Activated CD4-positive, alpha-beta memory T cell treated with anti-CD3 and anti-CD28 coated beads, Interleukin-2, amount 10 ng/mL, durations not matched to agents 7 days and 5 days (primary cell): ENCODE results near the gene GPR183. TPM values are rescaled to one million over a fixed set of nuclear protein-coding genes. Genes with fewer than 3 reads are reported as not detected.

Source experiments
- CTCF ChIA-PET: fragments of 350-600 bp; sonication (Branson Sonifier 250); formaldehyde crosslinking; loops from one replicate; lab custom pipeline; 2021; ENCODE audit warnings: antibody characterized with exemption, inconsistent platforms; lab: Charles Lee
- POLR2A ChIA-PET: fragments of 350-600 bp; sonication (Branson Sonifier 250); formaldehyde crosslinking; loops from one replicate; lab custom pipeline; 2021; ENCODE audit warnings: antibody characterized with exemption; lab: Charles Lee
- DNase-seq: peaks from one replicate; pipeline ENCODE4 v3.0.0-alpha.2; 2020
- H3K27ac Mint-ChIP-seq: one replicate; pipeline ENCODE4 v1.8.0; 2021; ENCODE audit warnings: mild to moderate bottlenecking, mixed read lengths
- H3K27me3 Mint-ChIP-seq: one replicate; pipeline ENCODE4 v1.8.0; 2021; ENCODE audit warnings: mixed read lengths
- H3K36me3 Mint-ChIP-seq: one replicate; pipeline ENCODE4 v1.8.0; 2021; ENCODE audit warnings: low read depth, mixed read lengths
- H3K4me1 Mint-ChIP-seq: one replicate; pipeline ENCODE4 v1.8.0; 2021; ENCODE audit warnings: mixed read lengths
- H3K4me3 Mint-ChIP-seq: one replicate; pipeline ENCODE4 v1.8.0; 2021; ENCODE audit warnings: mild to moderate bottlenecking, mixed read lengths
- H3K9me3 Mint-ChIP-seq: one replicate; pipeline ENCODE4 v1.8.0; 2021; ENCODE audit warnings: mixed read lengths
- total RNA-seq, 2 experiments: library from RNA; stranded (reverse); gene quantifications; one replicate each; pipeline ENCODE4 v1.2.3, GENCODE V29; 2021

Gene GPR183
- total RNA-seq, 2 experiments from 2014 or later, result 43.7 to 46.2 TPM

- Mint-ChIP-seq H3K4me1 (peaks cover 74% of the 10 kb centered on the region), H3K9me3 (no peaks in the 10 kb centered on the region), H3K27ac (peak overlapping the region; percentile 97), H3K4me3 (no peak overlapping the region), H3K36me3 (peaks cover 45% of the 10 kb centered on the region), H3K27me3 (no peaks in the 10 kb centered on the region)
- no peak for DNase-seq
- CTCF ChIA-PET, result interaction anchor here (0.6 to 2.8 kb wide), 6 partner anchors 9 to 145 kb away, joined by 3 to 13 read pairs (median 4); no protein-coding TSS in a partner anchor
- POLR2A ChIA-PET, result interaction anchor here (0.8 to 5.4 kb wide), 24 partner anchors 9 to 180 kb away, joined by 3 to 125 read pairs (median 6); partner anchors contain the start of genes GPR18, GPR183, TM9SF2 and UBAC2
Measured at GRCh38 chr13:99321709-99322108, 14.5 kb upstream of the GPR183 start.

- peaks cover 46% of the 10 kb centered on the region for H3K36me3 Mint-ChIP-seq
- ChIA-PET CTCF (interaction anchor here (0.6 to 2.8 kb wide), 3 partner anchors 14 to 144 kb away, joined by 3 to 13 read pairs (median 4); partner anchors contain the start of gene GPR183), POLR2A (interaction anchor here (1.3 to 5.4 kb wide), 10 partner anchors 10 to 61 kb away, joined by 3 to 125 read pairs (median 10); partner anchors contain the start of gene GPR183)
- no peak for DNase-seq
- no peaks in the 10 kb centered on the region for H3K27me3 Mint-ChIP-seq
- no peaks in the 10 kb centered on the region for H3K9me3 Mint-ChIP-seq
- peaks cover 75% of the 10 kb centered on the region for H3K4me1 Mint-ChIP-seq
- no peak overlapping the region for H3K4me3 Mint-ChIP-seq
- no peak overlapping the region for H3K27ac Mint-ChIP-seq
Measured at GRCh38 chr13:99320693-99321481, 13.7 kb upstream of the GPR183 start.

- Mint-ChIP-seq H3K36me3 (peaks cover 36% of the 10 kb centered on the region), H3K4me1 (peaks cover 69% of the 10 kb centered on the region), H3K27ac (peak overlapping the region; percentile 38), H3K4me3 (no peak overlapping the region), H3K27me3 (no peaks in the 10 kb centered on the region), H3K9me3 (no peaks in the 10 kb centered on the region)
- POLR2A ChIA-PET, result interaction anchor here (0.9 to 7.1 kb wide), 2 partner anchors 13 to 37 kb away, joined by 3 to 139 read pairs; partner anchors contain the start of gene GPR183
- DNase-seq, result no peak
- CTCF ChIA-PET, result interaction anchor here (1.0 kb wide), 1 partner anchor 43 kb away, joined by 3 read pairs; no protein-coding TSS in a partner anchor
Measured at GRCh38 chr13:99316657-99317256, 9.6 kb upstream of the GPR183 start.

GRCh38 chr13:99316224-99316623 is 9.0 kb upstream of the GPR183 start:
- Mint-ChIP-seq H3K27me3 (no peaks in the 10 kb centered on the region), H3K27ac (peak overlapping the region; percentile 23), H3K36me3 (peaks cover 36% of the 10 kb centered on the region), H3K4me3 (no peak overlapping the region), H3K9me3 (no peaks in the 10 kb centered on the region), H3K4me1 (peaks cover 69% of the 10 kb centered on the region)
- DNase-seq, result no peak
- CTCF ChIA-PET, result interaction anchor here (1.0 kb wide), 1 partner anchor 43 kb away, joined by 3 read pairs; no protein-coding TSS in a partner anchor
- POLR2A ChIA-PET, result interaction anchor here (0.9 to 7.1 kb wide), 6 partner anchors 8 to 41 kb away, joined by 3 to 139 read pairs (median 30); partner anchors contain the start of gene GPR183

GRCh38 chr13:99315186-99315585 is 8.0 kb upstream of the GPR183 start:
- H3K9me3 Mint-ChIP-seq, result no peaks in the 10 kb centered on the region
- peak overlapping the region; percentile 68 for H3K4me3 Mint-ChIP-seq
- H3K27ac Mint-ChIP-seq, result peak overlapping the region; percentile 89
- CTCF ChIA-PET, result interaction anchor here (0.8 to 2.1 kb wide), 12 partner anchors 9 to 121 kb away, joined by 3 to 13 read pairs (median 4); no protein-coding TSS in a partner anchor
- POLR2A ChIA-PET, result interaction anchor here (1.1 to 7.1 kb wide), 13 partner anchors 9 to 187 kb away, joined by 4 to 139 read pairs (median 8); partner anchors contain the start of genes GPR183, TM9SF2 and UBAC2
- H3K36me3 Mint-ChIP-seq, result peaks cover 39% of the 10 kb centered on the region
- no peaks in the 10 kb centered on the region for H3K27me3 Mint-ChIP-seq
- H3K4me1 Mint-ChIP-seq, result peaks cover 73% of the 10 kb centered on the region
- no peak for DNase-seq

GRCh38 chr13:99314640-99315176 is 7.5 kb upstream of the GPR183 start:
- Mint-ChIP-seq H3K4me3 (peak overlapping the region; percentile 68), H3K9me3 (no peaks in the 10 kb centered on the region), H3K36me3 (peaks cover 39% of the 10 kb centered on the region), H3K27ac (peak overlapping the region; percentile 89), H3K27me3 (no peaks in the 10 kb centered on the region), H3K4me1 (peaks cover 76% of the 10 kb centered on the region)
- ChIA-PET CTCF (interaction anchor here (0.5 to 2.1 kb wide), 14 partner anchors 8 to 121 kb away, joined by 3 to 13 read pairs (median 4); no protein-coding TSS in a partner anchor), POLR2A (interaction anchor here (0.7 to 7.1 kb wide), 22 partner anchors 9 to 188 kb away, joined by 3 to 139 read pairs (median 6); partner anchors contain the start of genes GPR183, TM9SF2 and UBAC2)
- DNase-seq, result peak; percentile 64

GRCh38 chr13:99313941-99314340 is 6.7 kb upstream of the GPR183 start:
- no peaks in the 10 kb centered on the region for H3K9me3 Mint-ChIP-seq
- peaks cover 33% of the 10 kb centered on the region for H3K36me3 Mint-ChIP-seq
- DNase-seq, result no peak
- peaks cover 79% of the 10 kb centered on the region for H3K4me1 Mint-ChIP-seq
- no peaks in the 10 kb centered on the region for H3K27me3 Mint-ChIP-seq
- CTCF ChIA-PET, result interaction anchor here (0.5 to 2.1 kb wide), 12 partner anchors 8 to 122 kb away, joined by 3 to 13 read pairs (median 4); no protein-coding TSS in a partner anchor
- POLR2A ChIA-PET, result interaction anchor here (0.8 to 7.1 kb wide), 19 partner anchors 10 to 188 kb away, joined by 3 to 139 read pairs (median 8); partner anchors contain the start of genes GPR183, TM9SF2 and UBAC2
- peak overlapping the region; percentile 89 for H3K27ac Mint-ChIP-seq
- H3K4me3 Mint-ChIP-seq, result peak overlapping the region; percentile 68

GRCh38 chr13:99313501-99313900 is 6.3 kb upstream of the GPR183 start:
- Mint-ChIP-seq H3K9me3 (no peaks in the 10 kb centered on the region), H3K4me3 (peak overlapping the region; percentile 24), H3K4me1 (peaks cover 80% of the 10 kb centered on the region), H3K27ac (peak overlapping the region; percentile 74), H3K36me3 (peaks cover 32% of the 10 kb centered on the region), H3K27me3 (no peaks in the 10 kb centered on the region)
- DNase-seq, result no peak
- POLR2A ChIA-PET, result interaction anchor here (1.3 to 7.1 kb wide), 9 partner anchors 9 to 189 kb away, joined by 3 to 139 read pairs (median 9); partner anchors contain the start of genes GPR183 and TM9SF2
- CTCF ChIA-PET, result interaction anchor here (0.6 to 1.4 kb wide), 2 partner anchors 9 to 51 kb away, joined by 3 to 4 read pairs; no protein-coding TSS in a partner anchor

GRCh38 chr13:99312493-99312883 is 5.3 kb upstream of the GPR183 start:
- DNase-seq, result no peak
- peak overlapping the region; percentile 29 for H3K4me3 Mint-ChIP-seq
- no peaks in the 10 kb centered on the region for H3K9me3 Mint-ChIP-seq
- H3K27ac Mint-ChIP-seq, result peak overlapping the region; percentile 71
- no peaks in the 10 kb centered on the region for H3K27me3 Mint-ChIP-seq
- peaks cover 35% of the 10 kb centered on the region for H3K36me3 Mint-ChIP-seq
- CTCF ChIA-PET, result interaction anchor here (0.6 to 1.4 kb wide), 6 partner anchors 8 to 44 kb away, joined by 3 to 6 read pairs (median 4); no protein-coding TSS in a partner anchor
- POLR2A ChIA-PET, result interaction anchor here (0.9 to 7.1 kb wide), 11 partner anchors 9 to 188 kb away, joined by 3 to 139 read pairs (median 8); partner anchors contain the start of genes GPR183 and TM9SF2
- H3K4me1 Mint-ChIP-seq, result peaks cover 88% of the 10 kb centered on the region

- Mint-ChIP-seq H3K4me1 (peaks cover 87% of the 10 kb centered on the region), H3K27ac (peak overlapping the region; percentile 71), H3K4me3 (no peak overlapping the region), H3K9me3 (no peaks in the 10 kb centered on the region), H3K36me3 (peaks cover 30% of the 10 kb centered on the region), H3K27me3 (no peaks in the 10 kb centered on the region)
- no peak for DNase-seq
- ChIA-PET CTCF (interaction anchor here (0.9 to 1.8 kb wide), 3 partner anchors 10 to 43 kb away, joined by 3 to 5 read pairs (median 4); no protein-coding TSS in a partner anchor), POLR2A (interaction anchor here (1.0 to 7.1 kb wide), 13 partner anchors 8 to 189 kb away, joined by 3 to 139 read pairs (median 7); partner anchors contain the start of genes GPR18, GPR183 and TM9SF2)
Measured at GRCh38 chr13:99311748-99312492, 4.7 kb upstream of the GPR183 start.

- POLR2A ChIA-PET, result interaction anchor here (0.9 to 7.1 kb wide), 9 partner anchors 8 to 55 kb away, joined by 3 to 139 read pairs (median 5); partner anchors contain the start of genes GPR18 and GPR183
- CTCF ChIA-PET, result interaction anchor here (1.8 kb wide), 1 partner anchor 41 kb away, joined by 5 read pairs; no protein-coding TSS in a partner anchor
- no peaks in the 10 kb centered on the region for H3K27me3 Mint-ChIP-seq
- H3K9me3 Mint-ChIP-seq, result no peaks in the 10 kb centered on the region
- H3K4me3 Mint-ChIP-seq, result peak overlapping the region; percentile 7
- peaks cover 84% of the 10 kb centered on the region for H3K4me1 Mint-ChIP-seq
- peak overlapping the region; percentile 70 for H3K27ac Mint-ChIP-seq
- DNase-seq, result no peak
- peaks cover 27% of the 10 kb centered on the region for H3K36me3 Mint-ChIP-seq
Measured at GRCh38 chr13:99311137-99311536, 3.9 kb upstream of the GPR183 start.
